GM19324 (cell line): ENCODE data around the gene THTPA.

Experiments used
- ATAC-seq: cut with Tn5 transposase; IDR thresholded peaks from one replicate; pipeline ENCODE4 v1.9.1; 2021; ENCODE audit warnings: mild to moderate bottlenecking, moderate library complexity; ENCODE audit not compliant: unreplicated experiment, low FRiP score

THTPA gene

DNA sequence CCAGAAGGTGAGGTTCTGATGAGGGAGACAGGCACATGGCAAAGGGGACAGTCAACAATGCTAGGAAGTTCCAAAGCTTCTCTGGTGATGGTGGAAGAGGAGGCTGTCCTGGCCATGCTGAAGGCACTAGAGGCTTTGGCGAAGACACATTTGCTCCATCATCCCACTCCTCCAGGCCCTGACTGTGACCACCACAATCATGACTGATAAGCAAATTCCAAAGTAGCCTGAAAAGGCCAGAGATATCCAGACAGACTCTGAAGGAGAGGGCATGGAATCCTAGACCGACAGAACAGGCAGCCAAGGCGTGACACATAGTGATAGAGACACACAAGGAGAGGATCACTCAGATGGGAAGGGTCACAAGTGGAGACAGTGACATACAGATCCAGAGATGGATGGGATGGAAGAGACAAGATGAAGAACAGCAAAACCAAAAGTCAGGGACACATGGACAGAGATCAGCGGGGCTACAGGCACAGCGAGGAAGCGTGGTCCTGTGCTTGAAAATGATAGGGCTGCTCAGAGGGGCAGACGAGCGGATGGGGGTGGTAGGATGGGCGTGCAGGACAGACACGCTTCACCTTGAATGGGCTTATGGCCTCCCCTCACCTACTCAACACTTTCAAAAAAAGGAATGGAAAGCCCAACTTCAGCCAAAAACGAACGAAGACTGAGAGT is 5.8 kb upstream of the THTPA start:
- ATAC-seq, result no peak

DNA sequence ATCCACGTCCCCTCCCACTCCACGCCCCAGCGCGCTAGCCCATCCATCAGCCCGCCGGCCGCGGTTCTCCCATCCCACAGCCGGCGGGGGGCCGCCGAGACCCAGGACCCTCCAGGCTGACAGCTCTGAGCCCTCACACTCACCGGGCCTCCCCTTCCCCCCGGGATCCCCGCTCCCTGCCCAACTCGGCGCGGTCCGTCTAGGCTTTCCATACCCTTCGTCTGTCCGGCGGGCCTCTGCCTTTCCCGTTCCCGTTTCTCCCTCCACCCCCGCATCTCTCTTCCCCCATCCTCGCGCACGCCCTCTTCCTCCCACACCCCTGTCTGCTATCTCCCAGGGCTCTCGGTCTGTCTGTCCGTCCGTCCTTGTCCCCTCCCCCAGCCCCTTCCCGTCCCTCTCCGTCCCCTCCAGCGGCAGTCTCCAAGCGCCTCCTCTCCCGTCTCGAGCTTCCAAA is 5.2 kb upstream of the THTPA start:
- ATAC-seq, result no peak

DNA sequence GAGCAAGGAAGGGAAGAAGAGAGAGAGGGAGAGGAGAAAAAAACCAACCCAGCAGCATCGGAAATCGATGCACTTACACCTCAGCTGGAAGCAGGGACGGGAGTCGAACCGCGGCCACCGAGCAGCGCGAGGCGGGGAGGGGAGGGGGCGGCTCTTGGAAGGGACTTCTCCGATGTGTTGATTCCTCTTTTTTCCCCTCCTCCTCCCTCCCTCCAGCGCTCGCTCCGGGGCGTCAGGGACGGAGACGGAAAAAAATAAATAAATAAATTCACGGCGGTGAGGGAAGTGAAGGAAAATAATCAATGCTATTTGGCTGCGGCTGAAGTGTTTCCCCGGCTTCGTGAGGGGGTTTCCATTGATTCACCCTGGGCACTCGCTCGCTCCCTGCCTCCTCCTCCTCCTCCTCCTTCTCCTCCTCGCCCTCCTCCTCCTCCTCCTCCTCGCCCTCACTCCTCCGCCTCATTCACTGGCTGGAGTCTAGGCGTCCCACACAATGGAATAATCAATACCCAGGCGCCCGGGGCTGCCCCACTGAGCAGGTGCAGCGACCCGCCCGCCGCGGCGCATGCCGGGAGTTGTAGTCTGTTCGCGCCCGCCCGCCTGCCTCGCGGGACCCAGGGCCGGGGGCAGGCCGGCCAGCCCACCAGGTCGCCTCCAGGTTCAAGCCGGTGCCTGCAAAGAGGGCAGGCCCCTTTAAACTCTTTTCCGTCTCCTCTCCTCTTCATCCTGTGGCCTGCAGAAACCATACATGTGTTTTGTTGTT is 4.6 kb upstream of the THTPA start, which contains the start of gene ZFHX2:
ZFHX2 (minus strand) TSS at position 500 of the 763 bp plus-strand sequence. CDS start 16,440 bp downstream, outside the sequence.
- peak; percentile 50 for ATAC-seq

DNA sequence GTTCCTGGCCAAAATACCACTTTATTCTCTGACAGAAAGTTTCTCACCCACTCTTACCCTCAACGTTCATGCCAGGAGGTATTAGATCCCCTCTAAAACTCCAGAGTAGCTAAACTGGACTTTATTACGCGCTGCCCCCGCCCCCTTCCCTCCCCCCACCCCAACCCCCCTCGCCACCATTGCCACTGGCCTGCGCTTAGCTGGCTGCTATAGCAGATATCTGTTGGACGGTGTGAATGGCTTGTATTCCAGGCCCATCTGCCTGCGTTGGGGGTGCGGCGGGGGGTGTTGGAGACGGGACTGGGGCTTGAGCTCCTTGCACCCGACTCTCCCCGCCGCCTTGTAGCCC is 564 bp upstream of the THTPA start:
- ATAC-seq, result no peak

DNA sequence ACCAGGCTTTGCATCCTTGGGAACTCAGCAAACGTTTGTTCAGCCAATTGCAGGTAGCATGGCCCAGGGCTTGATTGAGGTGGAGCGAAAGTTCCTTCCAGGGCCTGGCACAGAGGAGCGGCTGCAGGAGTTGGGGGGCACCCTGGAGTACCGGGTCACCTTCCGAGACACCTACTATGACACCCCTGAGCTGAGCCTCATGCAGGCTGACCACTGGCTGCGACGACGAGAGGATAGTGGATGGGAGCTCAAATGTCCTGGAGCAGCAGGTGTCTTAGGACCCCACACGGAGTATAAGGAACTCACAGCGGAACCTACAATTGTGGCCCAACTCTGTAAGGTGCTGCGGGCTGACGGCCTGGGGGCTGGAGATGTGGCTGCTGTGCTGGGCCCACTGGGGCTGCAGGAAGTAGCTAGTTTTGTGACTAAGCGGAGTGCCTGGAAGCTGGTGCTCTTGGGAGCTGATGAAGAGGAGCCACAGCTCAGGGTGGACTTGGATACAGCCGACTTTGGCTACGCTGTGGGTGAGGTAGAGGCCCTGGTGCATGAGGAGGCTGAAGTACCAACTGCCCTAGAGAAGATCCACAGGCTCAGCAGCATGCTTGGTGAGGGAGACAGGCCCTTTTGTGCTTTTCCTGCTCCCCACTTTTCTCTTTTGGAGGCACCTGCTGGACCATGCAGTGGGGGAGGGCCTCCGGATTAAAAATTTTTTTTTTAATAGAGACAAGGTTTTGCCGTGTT is 799 bp downstream of the THTPA start:
- no peak for ATAC-seq

DNA sequence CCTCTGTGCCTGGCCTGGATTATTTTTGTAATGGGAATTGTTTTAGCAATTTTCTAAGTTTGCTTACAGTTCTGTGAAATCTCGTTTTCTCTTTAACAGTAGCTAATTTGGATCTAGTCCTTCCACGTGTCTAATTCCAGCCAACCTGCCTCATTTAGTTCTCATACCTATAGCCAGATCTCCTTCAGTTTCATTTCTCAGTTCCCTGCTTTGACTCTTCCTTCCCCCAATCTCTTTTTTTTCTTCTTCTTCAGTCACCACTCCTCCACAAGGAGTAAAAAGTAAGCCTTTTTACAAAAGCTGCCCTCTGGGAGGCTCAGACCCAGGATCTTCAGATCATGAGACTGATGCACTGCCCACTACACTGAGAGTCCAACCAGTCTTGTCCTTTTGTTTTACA is 1.4 kb downstream of the THTPA start:
- ATAC-seq, result no peak

DNA sequence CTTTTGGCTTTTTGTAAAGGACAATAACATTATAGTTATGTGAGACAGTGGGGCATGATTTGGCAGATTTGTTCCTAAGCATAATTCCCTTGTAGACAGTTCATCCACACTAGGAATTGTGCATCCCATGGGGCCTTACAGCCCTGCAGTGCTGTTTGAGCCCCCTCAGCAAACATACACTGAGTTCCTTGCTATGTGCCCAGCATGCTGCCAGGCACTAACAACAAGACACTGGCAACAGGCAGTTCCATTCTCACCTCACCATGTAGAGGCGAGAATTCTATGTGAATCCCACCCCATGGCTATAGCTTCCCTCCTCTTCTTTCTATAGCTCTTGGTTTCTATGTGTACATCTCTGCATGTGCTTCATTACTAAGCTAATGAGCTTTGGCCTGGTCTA is 1.9 kb downstream of the THTPA start:
- ATAC-seq, result no peak

DNA sequence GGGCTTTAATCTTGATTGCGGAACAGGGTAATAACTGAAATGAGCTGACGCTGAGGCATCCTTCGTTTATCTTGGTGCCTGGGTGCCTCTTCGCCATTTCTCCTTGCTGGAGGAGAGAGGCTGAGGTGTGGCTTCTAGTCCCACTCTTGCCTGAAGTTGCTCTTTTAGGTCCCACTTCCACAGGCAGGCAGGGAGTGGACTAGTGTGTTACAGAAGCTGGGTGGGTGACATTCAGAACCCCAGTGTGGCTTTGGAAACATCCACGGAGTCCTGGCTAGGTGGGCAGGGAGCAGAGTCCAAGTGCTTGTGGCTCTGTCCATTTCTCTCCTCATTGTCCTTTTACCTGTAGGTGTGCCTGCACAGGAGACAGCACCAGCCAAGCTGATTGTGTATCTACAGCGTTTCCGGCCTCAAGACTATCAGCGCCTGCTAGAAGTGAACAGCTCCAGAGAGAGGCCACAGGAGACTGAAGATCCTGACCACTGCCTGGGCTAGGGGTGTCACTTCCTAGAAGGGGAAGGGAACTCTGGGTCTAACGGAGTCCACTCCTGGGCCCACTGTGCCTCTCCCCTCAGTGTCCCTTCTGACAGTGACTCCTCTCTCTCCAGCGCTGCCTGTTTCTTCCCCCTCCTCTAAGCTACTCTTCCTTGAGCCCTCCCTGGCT is 2.4 kb downstream of the THTPA start:
- ATAC-seq, result no peak

DNA sequence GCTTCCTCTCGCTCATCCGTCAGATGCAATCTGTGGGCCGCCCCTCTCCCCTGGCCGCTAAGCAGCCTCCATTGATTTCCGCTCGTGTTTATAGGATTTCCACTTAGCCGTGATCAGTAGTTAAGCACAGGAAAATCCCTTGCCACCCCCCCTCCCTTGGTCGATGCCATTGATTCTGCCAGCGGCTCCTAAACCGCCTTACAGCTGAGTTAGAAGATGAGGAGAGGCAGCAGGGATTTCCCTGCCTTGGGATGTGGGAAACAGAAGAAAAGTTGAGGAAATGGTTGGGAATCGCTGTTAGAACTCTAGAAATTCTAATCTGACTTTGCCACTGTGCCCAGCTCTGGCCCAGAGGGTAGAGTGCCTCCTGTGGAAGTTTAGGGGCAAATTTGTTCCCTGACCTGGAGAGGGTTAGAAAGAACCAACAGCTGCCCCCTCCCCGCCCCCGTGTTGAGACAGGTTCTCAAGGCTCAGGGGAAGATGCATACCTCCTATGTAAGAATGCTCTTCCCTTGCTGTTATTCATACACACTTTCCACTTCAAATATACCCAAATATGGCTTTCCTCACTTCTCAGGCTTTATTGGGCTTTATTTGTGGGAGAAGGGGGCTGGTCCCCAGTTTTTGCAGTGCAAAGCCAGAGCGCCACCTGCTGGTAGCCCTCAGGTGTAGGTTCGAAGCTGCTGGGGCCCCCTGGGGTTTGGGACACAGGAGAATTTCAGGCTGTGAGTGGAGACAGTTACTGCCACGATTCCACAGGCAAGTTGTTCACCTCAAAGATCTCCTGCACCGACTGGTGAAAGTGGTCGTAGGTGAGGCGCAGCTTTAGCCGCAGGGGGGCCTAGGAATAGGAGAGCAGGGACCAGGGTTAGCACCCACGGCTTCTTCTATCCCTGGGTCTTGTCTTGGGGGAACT is 3.2 kb downstream of the THTPA start:
- no peak for ATAC-seq

DNA sequence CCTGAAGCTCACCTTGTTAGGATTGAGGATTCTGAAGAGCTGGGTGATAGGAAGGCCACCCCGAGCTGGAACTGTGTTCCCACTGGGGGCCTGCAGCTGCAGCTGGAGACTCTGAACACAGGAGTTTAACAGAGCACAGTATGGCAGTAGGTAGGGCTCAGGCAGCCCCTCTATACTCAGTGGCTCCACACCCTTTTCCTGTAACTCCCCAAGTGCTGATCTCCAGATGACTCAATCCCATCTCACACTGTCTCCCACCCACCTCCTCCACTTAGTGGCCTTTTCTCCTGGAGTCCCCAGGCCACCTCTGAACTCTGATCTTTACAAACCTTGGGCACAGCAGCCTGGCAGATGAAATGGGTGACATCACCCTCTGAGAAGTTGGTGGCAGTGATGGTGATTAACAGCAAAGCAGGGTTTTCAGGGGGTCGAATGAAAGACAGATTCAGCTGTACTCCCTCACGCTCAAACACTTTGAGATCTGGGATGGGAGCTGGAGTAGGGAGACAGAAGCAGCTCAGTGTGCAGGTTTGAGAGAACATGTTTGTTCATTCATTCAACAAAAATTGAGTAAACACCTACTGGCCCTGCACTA is 4.0 kb downstream of the THTPA start:
- no peak for ATAC-seq

DNA sequence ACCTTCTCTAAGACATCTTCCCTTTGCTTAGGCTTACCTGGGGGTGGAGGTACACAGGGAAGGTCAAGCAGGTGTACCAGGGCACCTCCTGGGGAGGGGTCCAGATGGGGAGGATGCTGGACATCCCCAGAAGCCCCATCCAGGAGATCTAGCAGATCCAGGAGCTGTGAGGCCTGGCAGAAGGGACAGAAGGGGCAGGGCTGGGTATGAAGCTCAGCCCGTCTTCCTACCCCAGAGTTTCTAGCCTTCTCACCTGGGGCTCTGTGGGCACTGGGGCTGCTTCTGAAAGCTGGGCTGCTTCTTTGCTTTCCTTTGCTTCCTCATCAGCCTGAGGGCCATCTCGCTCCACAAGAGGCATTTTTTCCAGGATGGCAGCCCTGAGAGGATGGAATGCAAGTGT is 5.2 kb downstream of the THTPA start:
- no peak for ATAC-seq

DNA sequence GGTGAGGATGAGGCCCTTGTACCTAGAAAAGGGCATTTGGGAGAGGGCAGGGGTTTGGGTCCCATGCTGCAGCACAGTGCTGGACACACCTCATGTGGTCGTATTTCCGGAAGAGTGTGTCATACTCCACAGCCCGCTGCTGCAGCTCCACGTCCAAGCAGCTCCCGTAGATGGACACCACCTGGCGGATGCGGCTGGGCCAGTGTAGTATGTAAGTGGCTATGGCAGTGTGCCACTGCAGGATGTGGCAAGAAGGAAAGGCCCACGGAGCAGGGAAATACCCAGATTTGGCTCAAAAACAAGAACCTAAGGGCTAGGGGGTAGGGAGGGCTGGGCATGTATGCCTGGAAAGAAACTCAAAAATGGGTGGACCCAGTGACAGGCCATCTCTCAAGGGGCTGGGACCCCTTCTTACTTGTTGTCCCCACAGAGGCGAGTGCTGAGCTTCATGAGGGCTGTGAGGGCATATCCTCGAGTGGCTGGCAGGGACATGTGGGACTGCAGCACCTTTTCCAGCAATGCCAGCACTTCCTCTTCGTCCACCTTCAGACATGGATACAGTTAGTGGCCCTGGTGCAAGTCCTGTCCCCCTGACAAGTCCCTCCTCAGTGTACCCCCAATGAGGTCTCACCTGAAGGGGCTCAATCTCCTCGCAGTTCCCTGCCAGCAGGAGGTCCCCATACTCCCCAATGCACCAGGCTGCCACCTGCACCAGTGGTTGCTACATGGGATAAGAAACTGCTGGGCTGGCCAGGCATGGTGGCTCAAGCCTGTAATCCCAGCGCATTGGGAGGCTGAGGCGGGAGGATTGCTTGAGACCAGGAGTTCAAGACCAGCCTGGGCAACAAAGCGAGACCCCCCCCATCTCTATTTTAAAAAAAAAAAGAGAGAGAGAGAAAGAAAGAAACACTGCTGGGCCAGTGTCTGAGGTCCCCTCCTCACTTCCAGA is 6.1 kb downstream of the THTPA start:
- no peak for ATAC-seq

DNA sequence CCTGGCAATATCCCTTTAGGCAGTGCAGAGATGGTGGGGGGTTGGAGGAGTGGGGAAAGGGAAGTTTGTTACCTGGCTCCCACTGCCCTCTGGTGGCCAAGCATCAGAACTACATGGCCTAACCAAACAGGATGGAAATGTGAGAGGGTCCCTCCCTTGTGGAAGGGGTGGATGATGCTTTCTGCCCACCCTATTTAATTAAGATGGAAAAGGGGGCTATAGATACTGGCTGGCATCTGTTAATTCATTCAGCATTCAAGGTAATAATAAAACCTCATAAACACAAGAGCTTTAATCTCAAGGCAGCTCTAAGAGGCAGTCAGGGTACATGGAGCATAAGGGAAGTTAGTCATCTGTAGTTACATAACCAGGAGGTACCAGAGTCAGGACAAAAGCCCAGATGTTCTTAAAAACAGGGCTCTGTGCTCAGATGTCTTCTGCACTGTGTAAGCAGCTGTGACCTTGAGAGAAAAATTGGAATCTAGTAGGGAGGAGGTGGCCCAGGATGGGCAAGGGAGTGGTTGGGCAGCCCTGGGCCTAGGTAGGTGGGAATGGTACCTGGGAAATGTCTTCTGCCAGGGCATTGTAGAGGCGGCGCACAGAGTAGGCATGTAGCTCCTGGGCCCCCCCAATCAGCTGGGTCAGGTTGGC is 6.9 kb downstream of the THTPA start:
- ATAC-seq, result no peak

DNA sequence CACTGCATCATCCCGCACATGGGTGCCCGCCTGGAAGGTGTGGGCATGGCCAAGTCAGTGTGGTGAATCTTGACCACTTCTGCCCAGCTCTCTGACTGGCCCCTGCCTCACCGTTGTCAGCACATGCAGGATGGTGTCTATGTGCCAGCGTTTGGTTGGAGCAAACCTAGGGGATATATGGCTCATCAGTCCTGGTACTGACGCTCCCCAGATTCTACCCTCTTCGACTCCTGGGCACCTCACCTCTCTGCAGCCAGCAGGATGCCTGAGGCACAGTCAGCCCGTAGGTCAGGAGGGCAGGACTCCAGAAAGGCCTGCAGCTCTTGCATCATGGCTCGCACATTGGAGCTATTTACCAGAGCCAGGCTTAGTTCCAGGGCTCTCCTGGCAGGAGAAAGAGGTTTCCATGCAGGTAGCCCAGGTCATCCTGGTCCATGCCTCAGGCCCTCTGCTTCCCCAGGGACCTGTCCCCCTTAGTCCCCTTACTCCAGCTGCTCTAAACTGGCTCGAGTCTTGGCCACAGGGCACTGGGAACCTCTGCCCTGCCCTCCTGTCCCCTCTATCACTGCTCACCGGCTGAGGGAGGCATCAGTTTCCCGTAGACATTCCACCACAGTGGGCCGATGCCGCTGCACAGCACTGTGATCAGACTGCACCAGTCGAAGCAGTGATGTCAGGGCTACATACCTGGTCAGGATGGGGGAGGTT is 7.6 kb downstream of the THTPA start:
- ATAC-seq, result no peak

DNA sequence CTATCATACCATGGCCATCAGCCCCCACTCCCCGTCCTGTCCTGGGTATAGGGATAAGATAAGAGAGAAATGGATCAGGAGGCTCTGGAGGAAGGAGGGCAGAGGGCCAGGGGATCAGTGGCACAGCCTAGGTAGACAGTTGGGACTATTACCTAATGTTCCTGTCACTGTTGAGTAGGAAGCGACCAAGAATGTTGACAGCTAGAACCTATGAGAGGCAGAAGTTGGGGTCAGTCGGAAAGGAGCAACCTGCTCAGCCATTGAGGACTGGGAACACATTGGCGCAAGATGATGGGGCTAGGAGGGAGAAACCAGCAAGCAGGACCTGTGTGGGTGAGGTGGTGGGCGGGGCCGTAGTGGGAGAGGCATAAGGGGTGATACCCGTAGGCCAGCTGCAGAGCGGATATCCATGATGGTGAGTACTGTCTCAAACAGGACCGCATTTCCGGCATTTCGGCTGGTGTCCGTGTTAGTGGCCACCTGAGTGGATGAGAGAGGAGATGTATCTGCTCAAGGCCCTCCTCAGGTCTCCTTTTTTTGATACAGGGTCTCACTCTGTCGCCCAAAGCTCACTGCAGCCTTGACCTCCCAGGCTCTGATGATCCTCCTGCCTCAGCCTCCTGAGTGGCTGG is 8.2 kb downstream of the THTPA start:
- no peak for ATAC-seq

DNA sequence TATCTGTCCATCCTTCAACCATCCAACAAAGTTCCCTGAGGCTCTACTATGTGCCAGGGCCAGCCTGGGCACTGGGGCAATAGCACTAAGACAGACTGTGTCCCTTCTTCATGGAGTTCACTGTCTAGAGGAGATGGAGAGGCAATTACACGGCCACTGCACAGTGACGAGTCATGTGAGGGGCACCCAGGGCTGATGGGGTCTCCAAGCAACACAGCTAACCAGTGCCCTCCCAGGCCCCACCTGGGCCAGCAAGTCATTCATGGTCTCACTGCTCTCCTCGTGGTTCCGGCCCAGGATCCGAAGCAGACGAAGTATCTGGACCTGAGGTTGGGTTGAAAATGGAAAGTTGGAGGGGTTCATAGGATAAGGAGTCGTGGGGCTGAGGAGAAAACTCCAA is 8.8 kb downstream of the THTPA start:
- ATAC-seq, result no peak

DNA sequence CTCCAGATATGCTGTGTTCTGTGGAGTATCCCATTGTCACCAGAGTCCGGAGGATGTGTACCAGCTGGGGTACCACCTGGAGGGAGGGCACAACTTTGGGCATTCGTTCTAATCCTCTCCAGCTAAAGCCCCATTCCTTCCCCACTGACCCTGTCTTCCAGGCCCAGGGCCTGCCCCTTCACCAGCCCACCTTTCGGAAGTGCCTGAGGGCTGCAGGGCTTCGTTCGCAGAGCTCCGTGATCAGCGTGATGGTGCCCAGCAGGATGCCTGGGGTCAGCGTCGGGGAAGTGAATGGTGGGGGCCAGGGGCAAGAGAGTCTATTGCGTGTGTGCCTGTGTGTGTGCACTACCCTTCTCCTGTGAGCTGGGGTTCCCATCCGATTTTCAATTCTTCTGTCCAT is 9.6 kb downstream of the THTPA start:
- ATAC-seq, result no peak
